ENCODE results near the gene TBC1D22B.
A peak's percentile ranks its signal among the peaks of the same experiment; 100 is the strongest.

TBC1D22B gene

GRCh38 chr6:37218061-37218460 lies 39.5 kb upstream of the TBC1D22B start:
- no peak for TF ChIP-seq CTCF (IDR thresholded peaks at IDR 0.05; ENCODE audit: extremely low read depth, insufficient read depth, missing control alignments)
- DNase-seq (ENCODE audit: low spot score) = no peak
- in situ Hi-C loops (cut with MboI; ENCODE audit: low pct_unique_long_range_greater_than_20kb, low sequenced_read_pairs, unreplicated experiment) = loop anchor here (10.0 to 25.0 kb wide), 2 partner anchors 333 to 456 kb away; partner anchors contain the start of gene C6orf89

- in situ Hi-C loops (cut with MboI; ENCODE audit: low pct_unique_long_range_greater_than_20kb, low sequenced_read_pairs, unreplicated experiment) = loop anchor here (10.0 to 25.0 kb wide), 2 partner anchors 334 to 456 kb away; partner anchors contain the start of gene C6orf89
- DNase-seq (ENCODE audit: low spot score) = no peak
- no peak for TF ChIP-seq CTCF (IDR thresholded peaks at IDR 0.05; ENCODE audit: extremely low read depth, insufficient read depth, missing control alignments)
These were observed 39.1 kb upstream of the TBC1D22B start for GRCh38 chr6:37218511-37218910.

GRCh38 chr6:37221585-37222124 lies 35.9 kb upstream of the TBC1D22B start:
- TF ChIP-seq CTCF (IDR thresholded peaks at IDR 0.05; ENCODE audit: extremely low read depth, insufficient read depth, missing control alignments) = no peak
- no peak for DNase-seq (ENCODE audit: low spot score)
- in situ Hi-C loops (cut with MboI; ENCODE audit: low pct_unique_long_range_greater_than_20kb, low sequenced_read_pairs, unreplicated experiment) = loop anchor here (25.0 kb wide), 1 partner anchor 459 kb away; no protein-coding TSS in a partner anchor

- in situ Hi-C loops (cut with MboI; ENCODE audit: low pct_unique_long_range_greater_than_20kb, low sequenced_read_pairs, unreplicated experiment) = loop anchor here (25.0 kb wide), 1 partner anchor 460 kb away; no protein-coding TSS in a partner anchor
- no peak for TF ChIP-seq CTCF (IDR thresholded peaks at IDR 0.05; ENCODE audit: extremely low read depth, insufficient read depth, missing control alignments)
- peak; percentile 88 for DNase-seq (ENCODE audit: low spot score)
These were observed 35.2 kb upstream of the TBC1D22B start for GRCh38 chr6:37222125-37222967.

GRCh38 chr6:37222992-37223391 lies 34.6 kb upstream of the TBC1D22B start:
- no peak for TF ChIP-seq CTCF (IDR thresholded peaks at IDR 0.05; ENCODE audit: extremely low read depth, insufficient read depth, missing control alignments)
- in situ Hi-C loops (cut with MboI; ENCODE audit: low pct_unique_long_range_greater_than_20kb, low sequenced_read_pairs, unreplicated experiment) = loop anchor here (25.0 kb wide), 1 partner anchor 461 kb away; no protein-coding TSS in a partner anchor
- DNase-seq (ENCODE audit: low spot score) = no peak

- no peak for DNase-seq (ENCODE audit: low spot score)
- in situ Hi-C loops (cut with MboI; ENCODE audit: low pct_unique_long_range_greater_than_20kb, low sequenced_read_pairs, unreplicated experiment) = no loop called here
- TF ChIP-seq CTCF (IDR thresholded peaks at IDR 0.05; ENCODE audit: extremely low read depth, insufficient read depth, missing control alignments) = no peak
These were observed 32.0 kb upstream of the TBC1D22B start for GRCh38 chr6:37225350-37226169.
